ENCODE results near the gene DDHD1.
"Not testable (repeated sequence)": the region's sequence is repeated elsewhere in the genome, so short reads cannot be mapped to it uniquely, and the experiment has no call there.

The DDHD1 gene

GRCh38 chr14:53152887-53153701 lies at the start of gene DDHD1:
DDHD1 (minus strand) TSS chr14:53153323; CDS start chr14:53153098, 225 bp downstream.
- peak; percentile 84 for DNase-seq

GRCh38 chr14:53195949-53196348 lies 42.8 kb upstream of the DDHD1 start:
- DNase-seq = no peak

- no peak for DNase-seq
These were observed 40.1 kb upstream of the DDHD1 start for GRCh38 chr14:53193193-53193592.

- DNase-seq = no peak
These were observed 39.1 kb upstream of the DDHD1 start for GRCh38 chr14:53192052-53192760.

- no peak for DNase-seq
These were observed 37.8 kb upstream of the DDHD1 start for GRCh38 chr14:53190938-53191337.

GRCh38 chr14:53187921-53188463 lies 34.9 kb upstream of the DDHD1 start:
- no peak for DNase-seq

- DNase-seq = no peak
These were observed 33.4 kb upstream of the DDHD1 start for GRCh38 chr14:53186532-53186931.

GRCh38 chr14:53183611-53184010 lies 30.5 kb upstream of the DDHD1 start:
- no peak for DNase-seq

- no peak for DNase-seq
These were observed 29.9 kb upstream of the DDHD1 start for GRCh38 chr14:53183056-53183455.

GRCh38 chr14:53181463-53182081 lies 28.4 kb upstream of the DDHD1 start:
- not testable (repeated sequence) for DNase-seq

- DNase-seq = no peak
These were observed 27.4 kb upstream of the DDHD1 start for GRCh38 chr14:53180272-53181221.

- not testable (repeated sequence) for DNase-seq
These were observed 26.4 kb upstream of the DDHD1 start for GRCh38 chr14:53179486-53180005.

GRCh38 chr14:53175375-53175774 lies 22.3 kb upstream of the DDHD1 start:
- DNase-seq = no peak

- DNase-seq = no peak
These were observed 21.8 kb upstream of the DDHD1 start for GRCh38 chr14:53174918-53175317.

- no peak for DNase-seq
These were observed 15.7 kb upstream of the DDHD1 start for GRCh38 chr14:53168786-53169185.

GRCh38 chr14:53167602-53168328 lies 14.6 kb upstream of the DDHD1 start:
- no peak for DNase-seq

- DNase-seq = no peak
These were observed 8.8 kb upstream of the DDHD1 start for GRCh38 chr14:53161758-53162435.

GRCh38 chr14:53156238-53156637 lies 3.1 kb upstream of the DDHD1 start:
- no peak for DNase-seq

GRCh38 chr14:53153702-53154112 lies 584 bp upstream of the DDHD1 start:
- DNase-seq = no peak

- DNase-seq = peak; percentile 67
These were observed 788 bp downstream of the DDHD1 start for GRCh38 chr14:53152184-53152886.
